ENCODE measurements around the gene GNG7.
"Not testable (repeated sequence)": the region's sequence is repeated elsewhere in the genome, so short reads cannot be mapped to it uniquely, and the experiment has no call there.

Gene GNG7

GRCh38 chr19:2484178-2484937, 218.1 kb downstream of the GNG7 start:
- no peak for DNase-seq (ENCODE audit: low spot score)

- no peak for DNase-seq (ENCODE audit: low spot score)
Measured at GRCh38 chr19:2483484-2484151, 218.9 kb downstream of the GNG7 start.

- no peak for DNase-seq (ENCODE audit: low spot score)
Measured at GRCh38 chr19:2483084-2483483, 219.4 kb downstream of the GNG7 start.

DNA sequence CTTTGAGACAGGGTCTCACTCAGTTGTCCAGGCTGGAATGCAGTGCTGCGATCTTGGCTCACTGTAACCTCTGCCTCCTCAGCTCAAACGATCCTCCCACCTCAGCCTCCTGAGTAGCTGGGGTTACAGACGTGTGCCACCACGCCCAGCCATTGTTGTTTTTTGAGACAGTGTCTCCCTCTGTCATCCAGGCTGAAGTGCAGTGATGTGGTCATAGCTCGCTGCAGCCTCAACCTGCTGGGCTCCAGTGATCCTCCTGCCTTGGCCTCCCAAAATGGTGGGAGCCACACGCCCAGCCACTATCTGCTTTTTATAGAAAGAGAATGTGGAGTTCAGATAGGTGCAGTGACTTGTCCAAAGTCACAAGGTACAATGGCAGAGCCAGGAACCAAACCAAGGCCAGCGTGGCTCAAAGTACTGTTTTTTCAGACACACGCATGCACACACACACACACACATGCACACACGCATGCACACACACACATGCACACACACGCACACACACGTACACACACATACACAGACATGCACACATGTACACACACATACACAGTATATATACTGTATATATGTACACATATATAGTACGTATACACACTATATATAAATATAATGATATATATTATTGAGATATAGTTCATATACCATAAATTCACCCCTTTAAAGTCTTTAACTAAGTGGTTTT, 220.0 kb downstream of the GNG7 start:
- no peak for DNase-seq (ENCODE audit: low spot score)

DNA sequence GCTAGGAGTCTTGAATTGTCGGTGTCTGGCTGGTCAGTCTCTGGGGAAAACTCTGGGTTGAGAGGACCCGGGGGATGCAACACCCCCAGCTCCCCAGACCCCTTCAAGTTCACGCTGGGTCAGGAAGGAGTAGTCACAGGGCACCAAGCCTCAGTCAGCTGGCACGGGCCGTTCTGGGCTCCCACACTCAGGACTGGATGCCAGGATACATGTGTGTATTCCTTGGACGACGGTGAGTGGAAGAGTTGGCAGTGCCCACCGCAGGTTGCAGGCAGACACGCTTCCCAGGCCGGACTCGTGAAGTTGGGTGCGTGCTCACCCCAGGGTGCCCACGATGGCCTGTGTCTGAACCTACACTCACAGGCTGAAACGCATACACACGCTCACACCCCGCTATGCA, 221.0 kb downstream of the GNG7 start:
- DNase-seq (ENCODE audit: low spot score): no peak

- DNase-seq (ENCODE audit: low spot score): no peak
Measured at GRCh38 chr19:2479556-2480194, 222.8 kb downstream of the GNG7 start.

GRCh38 chr19:2478756-2479555, 223.5 kb downstream of the GNG7 start:
- peak; percentile 70 for DNase-seq (ENCODE audit: low spot score)

GRCh38 chr19:2478278-2478755, 224.2 kb downstream of the GNG7 start:
- DNase-seq (ENCODE audit: low spot score): peak; percentile 87

- peak; percentile 76 for DNase-seq (ENCODE audit: low spot score)
Measured at GRCh38 chr19:2477732-2478191, 224.7 kb downstream of the GNG7 start.

DNA sequence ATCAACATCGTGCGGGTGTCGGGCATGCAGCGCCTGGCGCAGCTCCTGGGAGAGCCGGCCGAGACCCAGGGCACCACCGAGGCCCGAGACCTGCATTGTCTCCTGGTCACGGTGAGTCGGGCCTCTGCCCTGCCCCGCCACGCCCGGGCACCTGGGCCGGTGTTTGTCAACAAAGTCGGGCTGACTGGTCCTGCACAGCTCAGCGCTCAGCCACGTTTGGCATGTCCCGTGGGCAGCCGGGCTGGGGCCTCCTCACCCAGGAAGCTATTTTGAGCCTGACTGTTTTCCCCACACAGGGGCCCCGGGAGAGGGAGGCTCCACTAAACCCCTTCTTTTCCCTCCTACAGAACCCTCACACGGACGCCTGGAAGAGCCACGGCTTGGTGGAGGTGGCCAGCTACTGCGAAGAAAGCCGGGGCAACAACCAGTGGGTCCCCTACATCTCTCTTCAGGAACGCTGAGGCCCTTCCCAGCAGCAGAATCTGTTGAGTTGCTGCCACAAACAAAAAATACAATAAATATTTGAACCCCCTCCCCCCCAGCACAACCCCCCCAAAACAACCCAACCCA, 225.3 kb downstream of the GNG7 start:
- peak; percentile 53 for DNase-seq (ENCODE audit: low spot score)

GRCh38 chr19:2476451-2477140, 225.9 kb downstream of the GNG7 start:
- DNase-seq (ENCODE audit: low spot score): peak; percentile 59

DNA sequence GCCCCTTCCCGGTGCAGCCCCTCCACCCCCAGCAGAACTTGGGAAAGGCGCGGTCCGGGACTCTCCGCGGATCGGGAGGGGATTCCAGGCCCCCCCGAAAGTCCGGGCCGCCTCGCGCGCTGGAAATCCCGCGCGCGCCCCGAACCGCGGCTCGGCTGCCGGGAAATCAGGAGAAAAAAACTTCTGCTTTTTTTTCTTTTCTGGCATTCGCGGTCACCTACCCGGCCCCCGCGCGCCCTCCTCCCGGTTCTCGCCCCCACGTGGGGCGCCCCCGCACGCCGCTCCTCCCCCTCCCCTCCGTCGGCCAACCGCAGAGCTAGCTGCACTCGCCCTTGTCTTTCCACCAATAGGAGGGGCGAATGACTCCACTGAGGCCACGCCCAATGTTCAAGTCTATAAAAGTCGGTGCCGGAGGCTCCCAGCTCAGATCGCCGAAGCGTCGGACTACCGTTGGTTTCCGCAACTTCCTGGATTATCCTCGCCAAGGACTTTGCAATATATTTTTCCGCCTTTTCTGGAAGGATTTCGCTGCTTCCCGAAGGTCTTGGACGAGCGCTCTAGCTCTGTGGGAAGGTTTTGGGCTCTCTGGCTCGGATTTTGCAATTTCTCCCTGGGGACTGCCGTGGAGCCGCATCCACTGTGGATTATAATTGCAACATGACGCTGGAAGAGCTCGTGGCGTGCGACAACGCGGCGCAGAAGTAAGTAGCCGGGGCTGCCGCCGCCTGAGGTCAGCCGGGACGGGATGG, 226.6 kb downstream of the GNG7 start, which contains the start of gene GADD45B:
GADD45B (plus strand) TSS at position 426 of the 749 bp plus-strand sequence; CDS start at position 658, 232 bp downstream.
- DNase-seq (ENCODE audit: low spot score): peak; percentile 97

- DNase-seq (ENCODE audit: low spot score): peak; percentile 86
Measured at GRCh38 chr19:2475018-2475701, 227.3 kb downstream of the GNG7 start.

DNA sequence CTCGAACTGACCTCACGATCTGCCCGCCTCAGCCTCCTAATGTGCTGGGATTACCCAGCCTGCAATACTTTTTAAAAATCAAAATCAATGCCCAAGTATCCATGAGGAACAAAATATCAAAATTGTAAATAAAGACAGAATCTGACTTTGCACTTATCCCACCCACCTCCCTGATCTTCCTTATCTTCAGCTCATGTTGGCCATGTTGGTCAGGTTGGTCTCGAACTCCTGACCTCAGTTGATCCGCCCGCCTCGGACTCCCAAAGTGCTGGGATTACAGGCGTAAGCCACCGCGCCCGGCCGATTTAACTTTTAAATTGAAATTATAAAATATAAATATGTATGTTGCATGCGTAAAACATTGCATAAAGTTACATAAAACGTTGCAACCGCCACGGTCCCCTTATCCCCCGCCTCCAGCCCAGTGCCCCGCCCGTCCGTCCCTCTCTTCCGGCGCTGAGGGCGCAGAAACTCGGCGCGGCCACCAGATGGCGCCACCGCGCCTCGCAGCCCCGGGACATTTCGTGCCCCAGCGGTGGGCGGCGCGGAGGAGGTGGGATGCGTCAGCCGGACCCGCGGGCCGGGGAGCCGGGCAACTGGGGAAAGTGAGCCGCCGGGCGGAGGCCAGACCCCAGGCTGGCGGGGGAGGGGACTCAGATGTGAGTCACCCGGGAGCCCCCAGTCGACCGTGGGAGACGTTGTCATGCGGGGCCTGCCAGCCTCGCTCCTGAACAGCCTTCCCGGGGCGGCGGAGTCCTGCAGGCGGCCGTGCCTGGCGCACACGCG, 228.1 kb downstream of the GNG7 start:
- peak; percentile 91 for DNase-seq (ENCODE audit: low spot score)

- DNase-seq (ENCODE audit: low spot score): not testable (repeated sequence)
Measured at GRCh38 chr19:2469915-2470200, 232.6 kb downstream of the GNG7 start.

DNA sequence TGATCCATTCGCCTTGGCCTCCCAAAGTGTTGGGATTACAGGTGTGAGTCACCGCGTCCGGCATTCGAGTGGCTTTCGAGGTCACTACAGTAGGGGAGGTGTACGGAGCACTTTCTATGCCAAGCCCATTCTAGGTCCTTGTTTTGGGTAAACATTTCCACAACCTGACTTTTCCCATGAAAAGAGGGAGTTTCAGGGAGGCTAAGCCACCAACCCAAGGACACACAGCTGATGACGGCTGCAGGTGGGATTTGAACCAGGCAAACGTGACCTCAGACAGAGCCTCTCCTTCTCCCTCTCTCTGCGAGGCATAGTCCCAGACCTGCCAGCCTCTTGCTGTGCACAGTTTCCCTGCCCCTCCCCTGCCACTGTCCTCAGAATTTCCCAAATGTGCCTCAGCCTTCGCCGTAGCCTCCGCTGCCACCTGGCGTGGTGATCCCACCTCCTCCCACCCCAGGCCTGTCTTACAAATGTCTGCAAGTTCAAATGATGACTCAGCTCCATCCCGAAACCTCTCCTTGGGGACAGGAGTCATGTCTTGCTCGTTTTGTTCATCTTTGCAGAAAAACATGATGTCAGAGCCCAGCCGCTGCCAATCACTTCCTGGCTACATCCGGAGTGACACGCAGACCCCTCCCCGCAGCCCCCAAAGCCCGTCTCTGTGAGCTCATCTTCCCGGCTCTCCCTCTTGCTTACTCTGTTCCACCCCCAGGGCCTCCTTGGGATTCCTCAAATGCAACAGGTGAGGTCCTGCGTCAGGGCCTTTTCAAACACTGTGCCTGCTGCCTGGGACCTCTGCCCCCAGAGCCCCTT, 233.2 kb downstream of the GNG7 start:
- no peak for DNase-seq (ENCODE audit: low spot score)

DNA sequence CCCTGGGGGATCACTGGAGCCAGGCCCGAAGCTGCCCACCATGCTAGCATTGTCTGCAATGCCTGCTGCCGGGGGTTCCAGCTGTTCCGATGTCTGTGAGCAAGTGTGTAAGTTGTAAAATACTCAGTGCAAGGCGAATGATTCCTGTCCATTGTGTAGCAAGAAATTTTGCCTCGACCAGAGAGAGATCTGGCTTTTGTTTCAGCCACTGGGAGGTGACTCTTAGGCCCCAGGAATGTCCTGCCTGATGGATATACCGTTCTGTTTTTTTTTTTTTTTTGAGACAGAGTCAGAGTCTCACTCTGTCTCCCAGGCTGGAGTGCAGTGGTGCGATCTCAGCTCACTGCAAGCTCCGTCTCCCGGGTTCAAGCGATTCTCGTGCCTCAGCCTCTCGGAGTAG, 233.9 kb downstream of the GNG7 start:
- DNase-seq (ENCODE audit: low spot score): no peak

DNA sequence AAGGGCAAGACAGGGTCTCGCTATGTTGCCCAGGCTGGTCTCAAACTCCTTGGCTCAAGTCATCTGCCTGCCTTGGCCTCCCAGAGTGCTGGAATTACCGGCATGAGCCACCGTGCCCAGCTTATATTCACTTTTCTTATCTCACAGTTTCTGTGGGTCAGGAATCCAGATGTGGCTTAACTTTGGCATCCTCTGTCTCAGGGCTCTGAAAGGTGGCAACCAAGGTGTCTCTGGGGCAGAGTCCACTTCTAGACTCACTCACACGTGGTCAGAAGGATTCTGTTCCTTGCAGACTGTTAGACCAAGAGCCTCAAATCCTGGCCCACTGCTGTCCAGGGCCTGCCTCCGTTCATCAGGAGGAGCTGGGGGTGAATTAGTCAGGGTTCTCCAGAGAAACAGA, 238.1 kb downstream of the GNG7 start:
- DNase-seq (ENCODE audit: low spot score): no peak

Measured in NAMALWA (cell line).